ENCODE results near the gene ZNF562.

Gene ZNF562

GRCh38 chr19:9644472-9644871 is 30.4 kb downstream of the ZNF562 start:
- DNase-seq (ENCODE audit: low read depth): no peak
- H3K4me3 ChIP-seq (ENCODE audit: low read length): no peak overlapping the region
- H3K9me3 ChIP-seq (ENCODE audit: control insufficient read depth, low read length): no peaks in the 10 kb centered on the region
- H3K27me3 ChIP-seq (replicated peaks; ENCODE audit: control insufficient read depth, insufficient read depth, low read length): no peaks in the 10 kb centered on the region
- H3K4me1 ChIP-seq (ENCODE audit: control insufficient read depth, insufficient read depth, low read length): no peaks in the 10 kb centered on the region
- H3K9ac ChIP-seq (ENCODE audit: low read length): no peak overlapping the region
- peaks cover 22% of the 10 kb centered on the region for H3K36me3 ChIP-seq (ENCODE audit: control insufficient read depth, insufficient read depth, low read length, severe bottlenecking)

- Histone ChIP-seq H3K4me3 (ENCODE audit: low read length) (no peak overlapping the region), H3K9me3 (ENCODE audit: control insufficient read depth, low read length) (no peaks in the 10 kb centered on the region), H3K27me3 (replicated peaks; ENCODE audit: control insufficient read depth, insufficient read depth, low read length) (no peaks in the 10 kb centered on the region), H3K9ac (ENCODE audit: low read length) (no peak overlapping the region), H3K4me1 (ENCODE audit: control insufficient read depth, insufficient read depth, low read length) (no peaks in the 10 kb centered on the region), H3K36me3 (ENCODE audit: control insufficient read depth, insufficient read depth, low read length, severe bottlenecking) (peaks cover 9% of the 10 kb centered on the region)
- DNase-seq (ENCODE audit: low read depth): no peak
Measured at GRCh38 chr19:9641810-9642209, 33.1 kb downstream of the ZNF562 start.

GRCh38 chr19:9640956-9641355 is 33.9 kb downstream of the ZNF562 start:
- peaks cover 9% of the 10 kb centered on the region for H3K36me3 ChIP-seq (ENCODE audit: control insufficient read depth, insufficient read depth, low read length, severe bottlenecking)
- H3K9ac ChIP-seq (ENCODE audit: low read length): no peak overlapping the region
- no peaks in the 10 kb centered on the region for H3K27me3 ChIP-seq (replicated peaks; ENCODE audit: control insufficient read depth, insufficient read depth, low read length)
- peaks cover 3% of the 10 kb centered on the region for H3K9me3 ChIP-seq (ENCODE audit: control insufficient read depth, low read length)
- DNase-seq (ENCODE audit: low read depth): no peak
- H3K4me3 ChIP-seq (ENCODE audit: low read length): no peak overlapping the region
- no peaks in the 10 kb centered on the region for H3K4me1 ChIP-seq (ENCODE audit: control insufficient read depth, insufficient read depth, low read length)

GRCh38 chr19:9636018-9636417 is 38.9 kb downstream of the ZNF562 start:
- H3K9ac ChIP-seq (ENCODE audit: low read length): no peak overlapping the region
- H3K9me3 ChIP-seq (ENCODE audit: control insufficient read depth, low read length): peaks cover 3% of the 10 kb centered on the region
- H3K27me3 ChIP-seq (replicated peaks; ENCODE audit: control insufficient read depth, insufficient read depth, low read length): no peaks in the 10 kb centered on the region
- no peak overlapping the region for H3K4me3 ChIP-seq (ENCODE audit: low read length)
- H3K36me3 ChIP-seq (ENCODE audit: control insufficient read depth, insufficient read depth, low read length, severe bottlenecking): peaks cover 11% of the 10 kb centered on the region
- no peak for DNase-seq (ENCODE audit: low read depth)
- no peaks in the 10 kb centered on the region for H3K4me1 ChIP-seq (ENCODE audit: control insufficient read depth, insufficient read depth, low read length)

- Histone ChIP-seq H3K9me3 (ENCODE audit: control insufficient read depth, low read length) (no peaks in the 10 kb centered on the region), H3K4me3 (ENCODE audit: low read length) (no peak overlapping the region)
Measured at GRCh38 chr19:9627856-9628255, 47.0 kb downstream of the ZNF562 start.

GRCh38 chr19:9622531-9622930 is 52.4 kb downstream of the ZNF562 start:
- peak overlapping the region; percentile 23 for H3K4me3 ChIP-seq (ENCODE audit: low read length)
- DNase-seq (ENCODE audit: low read depth): peak; percentile 16
- no peaks in the 10 kb centered on the region for H3K27me3 ChIP-seq (replicated peaks; ENCODE audit: control insufficient read depth, insufficient read depth, low read length)
- H3K9me3 ChIP-seq (ENCODE audit: control insufficient read depth, low read length): no peaks in the 10 kb centered on the region
- peaks cover 19% of the 10 kb centered on the region for H3K36me3 ChIP-seq (ENCODE audit: control insufficient read depth, insufficient read depth, low read length, severe bottlenecking)
- H3K9ac ChIP-seq (ENCODE audit: low read length): no peak overlapping the region
- H3K4me1 ChIP-seq (ENCODE audit: control insufficient read depth, insufficient read depth, low read length): peaks cover 13% of the 10 kb centered on the region

More at GRCh38 chr19:9627856-9628255, 47.0 kb downstream of the ZNF562 start:
- Histone ChIP-seq H3K9ac (ENCODE audit: low read length) (no peak overlapping the region), H3K27me3 (replicated peaks; ENCODE audit: control insufficient read depth, insufficient read depth, low read length) (no peaks in the 10 kb centered on the region), H3K36me3 (ENCODE audit: control insufficient read depth, insufficient read depth, low read length, severe bottlenecking) (peaks cover 7% of the 10 kb centered on the region), H3K4me1 (ENCODE audit: control insufficient read depth, insufficient read depth, low read length) (no peaks in the 10 kb centered on the region)
- no peak for DNase-seq (ENCODE audit: low read depth)

GRCh38 chr19:9621156-9622037 is 53.5 kb downstream of the ZNF562 start, which contains the start of gene ZNF561:
TSS of gene ZNF561 (minus strand) at chr19:9621232. CDS start at chr19:9619456, 1,776 bp downstream.
- Histone ChIP-seq H3K4me3 (ENCODE audit: low read length) (peak within 1 kb of the TSS; percentile 88), H3K9ac (ENCODE audit: low read length) (peak within 1 kb of the TSS; percentile 90), H3K4me1 (ENCODE audit: control insufficient read depth, insufficient read depth, low read length) (peaks cover 13% of the 10 kb centered on the region), H3K36me3 (ENCODE audit: control insufficient read depth, insufficient read depth, low read length, severe bottlenecking) (peaks cover 30% of the 10 kb centered on the region), H3K27me3 (replicated peaks; ENCODE audit: control insufficient read depth, insufficient read depth, low read length) (no peaks in the 10 kb centered on the region), H3K9me3 (ENCODE audit: control insufficient read depth, low read length) (no peaks in the 10 kb centered on the region)
- peak; percentile 95 for DNase-seq (ENCODE audit: low read depth)

GRCh38 chr19:9620842-9621155 is 54.1 kb downstream of the ZNF562 start:
- Histone ChIP-seq H3K36me3 (ENCODE audit: control insufficient read depth, insufficient read depth, low read length, severe bottlenecking) (peaks cover 36% of the 10 kb centered on the region), H3K9ac (ENCODE audit: low read length) (peak overlapping the region; percentile 90), H3K27me3 (replicated peaks; ENCODE audit: control insufficient read depth, insufficient read depth, low read length) (no peaks in the 10 kb centered on the region), H3K4me3 (ENCODE audit: low read length) (peak overlapping the region; percentile 88), H3K9me3 (ENCODE audit: control insufficient read depth, low read length) (no peaks in the 10 kb centered on the region), H3K4me1 (ENCODE audit: control insufficient read depth, insufficient read depth, low read length) (peaks cover 13% of the 10 kb centered on the region)
- no peak for DNase-seq (ENCODE audit: low read depth)

GRCh38 chr19:9615844-9616243 is 59.1 kb downstream of the ZNF562 start:
- Histone ChIP-seq H3K9ac (ENCODE audit: low read length) (no peak overlapping the region), H3K36me3 (ENCODE audit: control insufficient read depth, insufficient read depth, low read length, severe bottlenecking) (peaks cover 85% of the 10 kb centered on the region), H3K4me3 (ENCODE audit: low read length) (no peak overlapping the region), H3K27me3 (replicated peaks; ENCODE audit: control insufficient read depth, insufficient read depth, low read length) (no peaks in the 10 kb centered on the region), H3K4me1 (ENCODE audit: control insufficient read depth, insufficient read depth, low read length) (peaks cover 7% of the 10 kb centered on the region), H3K9me3 (ENCODE audit: control insufficient read depth, low read length) (peaks cover 33% of the 10 kb centered on the region)
- no peak for DNase-seq (ENCODE audit: low read depth)

- Histone ChIP-seq H3K9me3 (ENCODE audit: control insufficient read depth, low read length) (peaks cover 60% of the 10 kb centered on the region), H3K4me3 (ENCODE audit: low read length) (peak overlapping the region; percentile 61), H3K36me3 (ENCODE audit: control insufficient read depth, insufficient read depth, low read length, severe bottlenecking) (peaks cover 75% of the 10 kb centered on the region), H3K9ac (ENCODE audit: low read length) (no peak overlapping the region), H3K4me1 (ENCODE audit: control insufficient read depth, insufficient read depth, low read length) (no peaks in the 10 kb centered on the region), H3K27me3 (replicated peaks; ENCODE audit: control insufficient read depth, insufficient read depth, low read length) (no peaks in the 10 kb centered on the region)
- DNase-seq (ENCODE audit: low read depth): no peak
Measured at GRCh38 chr19:9610484-9611113, 64.3 kb downstream of the ZNF562 start.

- Histone ChIP-seq H3K9ac (ENCODE audit: low read length) (no peak overlapping the region), H3K4me1 (ENCODE audit: control insufficient read depth, insufficient read depth, low read length) (no peaks in the 10 kb centered on the region), H3K9me3 (ENCODE audit: control insufficient read depth, low read length) (peaks cover 57% of the 10 kb centered on the region), H3K36me3 (ENCODE audit: control insufficient read depth, insufficient read depth, low read length, severe bottlenecking) (peaks cover 58% of the 10 kb centered on the region), H3K4me3 (ENCODE audit: low read length) (peak overlapping the region; percentile 44), H3K27me3 (replicated peaks; ENCODE audit: control insufficient read depth, insufficient read depth, low read length) (no peaks in the 10 kb centered on the region)
- no peak for DNase-seq (ENCODE audit: low read depth)
Measured at GRCh38 chr19:9608912-9609311, 66.0 kb downstream of the ZNF562 start.

Measured in adipocyte (in vitro differentiated cells).